ENCODE results near the gene ATOX1. TPM values are rescaled to one million over a fixed set of nuclear protein-coding genes. Genes with fewer than 3 reads are reported as not detected.

ATOX1 gene
- total RNA-seq, 4 donors from 2014 or later, result 2.6 to 99.7 (median 47.6) TPM

GRCh38 chr5:151708126-151708525 is 50.3 kb downstream of the ATOX1 start:
- DNase-seq, result no peak
- Histone ChIP-seq H3K36me3 (no peaks in the 10 kb centered on the region), H3K27me3 (no peaks in the 10 kb centered on the region), H3K9me3 (no peaks in the 10 kb centered on the region), H3K27ac (peak overlapping the region in 1 of 2 donors; percentile 47), H3K4me1 (no peaks in the 10 kb centered on the region), H3K4me3 (no peak overlapping the region)
- TF ChIP-seq POLR2A (IDR thresholded peaks at IDR 0.05) (no peak), CTCF (IDR thresholded peaks at IDR 0.05) (no peak)
- intact Hi-C loops (cut with DNase I; ENCODE audit: low total_unique reads), result no loop called here

GRCh38 chr5:151707567-151707966 is 50.9 kb downstream of the ATOX1 start:
- Histone ChIP-seq H3K9me3 (no peaks in the 10 kb centered on the region), H3K27me3 (no peaks in the 10 kb centered on the region), H3K36me3 (no peaks in the 10 kb centered on the region), H3K4me3 (no peak overlapping the region), H3K4me1 (no peaks in the 10 kb centered on the region), H3K27ac (peak overlapping the region; percentile 35 to 47)
- DNase-seq, result no peak
- intact Hi-C loops (cut with DNase I; ENCODE audit: low total_unique reads), result no loop called here
- TF ChIP-seq POLR2A (IDR thresholded peaks at IDR 0.05) (no peak), CTCF (IDR thresholded peaks at IDR 0.05) (no peak)

- no peaks in the 10 kb centered on the region for H3K4me1 ChIP-seq
- no peak for DNase-seq
- no peak overlapping the region for H3K4me3 ChIP-seq
- no peak for TF ChIP-seq POLR2A (IDR thresholded peaks at IDR 0.05)
- no peaks in the 10 kb centered on the region for H3K27me3 ChIP-seq
- no peaks in the 10 kb centered on the region for H3K36me3 ChIP-seq
- peak overlapping the region in 1 of 2 donors; percentile 47 for H3K27ac ChIP-seq
- H3K9me3 ChIP-seq, result no peaks in the 10 kb centered on the region
- intact Hi-C loops (cut with DNase I; ENCODE audit: low total_unique reads), result no loop called here
Observed at GRCh38 chr5:151706906-151707305, 51.5 kb downstream of the ATOX1 start.

- Histone ChIP-seq H3K27me3 (no peaks in the 10 kb centered on the region), H3K9me3 (no peaks in the 10 kb centered on the region), H3K27ac (no peak overlapping the region), H3K4me1 (peaks cover 0 to 3% of the 10 kb centered on the region in 2 donors), H3K4me3 (no peak overlapping the region), H3K36me3 (no peaks in the 10 kb centered on the region)
- DNase-seq, result no peak
- TF ChIP-seq POLR2A (IDR thresholded peaks at IDR 0.05) (no peak), CTCF (IDR thresholded peaks at IDR 0.05) (no peak)
- intact Hi-C loops (cut with DNase I; ENCODE audit: low total_unique reads), result no loop called here
Observed at GRCh38 chr5:151703780-151704179, 54.7 kb downstream of the ATOX1 start.

- no peaks in the 10 kb centered on the region for H3K36me3 ChIP-seq
- peak overlapping the region in 1 of 2 donors; percentile 18 for H3K27ac ChIP-seq
- H3K27me3 ChIP-seq, result no peaks in the 10 kb centered on the region
- TF ChIP-seq CTCF (IDR thresholded peaks at IDR 0.05) (no peak), POLR2A (IDR thresholded peaks at IDR 0.05) (no peak)
- no peaks in the 10 kb centered on the region for H3K9me3 ChIP-seq
- intact Hi-C loops (cut with DNase I; ENCODE audit: low total_unique reads), result no loop called here
- no peak for DNase-seq
- peaks cover 3% of the 10 kb centered on the region in 2 donors for H3K4me1 ChIP-seq
- no peak overlapping the region for H3K4me3 ChIP-seq
Observed at GRCh38 chr5:151703227-151703626, 55.2 kb downstream of the ATOX1 start.

GRCh38 chr5:151700820-151701219 is 57.6 kb downstream of the ATOX1 start:
- H3K27ac ChIP-seq, result peak overlapping the region; percentile 96
- H3K4me3 ChIP-seq, result no peak overlapping the region
- TF ChIP-seq CTCF (IDR thresholded peaks at IDR 0.05) (no peak), POLR2A (IDR thresholded peaks at IDR 0.05) (no peak)
- intact Hi-C loops (cut with DNase I; ENCODE audit: low total_unique reads), result no loop called here
- H3K36me3 ChIP-seq, result no peaks in the 10 kb centered on the region
- no peaks in the 10 kb centered on the region for H3K9me3 ChIP-seq
- H3K27me3 ChIP-seq, result no peaks in the 10 kb centered on the region
- H3K4me1 ChIP-seq, result peaks cover 3% of the 10 kb centered on the region in 2 donors
- DNase-seq, result no peak
